Measurements from ENCODE around the gene C2orf74. TPM values are rescaled to one million over a fixed set of nuclear protein-coding genes. Genes with fewer than 3 reads are reported as not detected.
A peak's percentile ranks its signal among the peaks of the same experiment; 100 is the strongest.

Gene C2orf74
- total RNA-seq, 2 donors from 2014 or later = 12.7 to 17.2 TPM

GRCh38 chr2:61167579-61167978 lies 5.6 kb downstream of the C2orf74 start:
- no peaks in the 10 kb centered on the region for H3K4me1 ChIP-seq (ENCODE audit: control insufficient read depth in 1 of 2, low read depth in 2 of 2)
- peaks cover 21% of the 10 kb centered on the region for H3K36me3 ChIP-seq
- DNase-seq (ENCODE audit: low spot score) (no peak), ATAC-seq (ENCODE audit: insufficient number of reproducible peaks, low FRiP score, low read depth) (no peak)
- no peak overlapping the region for H3K27ac ChIP-seq
- H3K9me3 ChIP-seq = no peaks in the 10 kb centered on the region
- TF ChIP-seq CTCF (IDR thresholded peaks at IDR 0.05) = no peak
- no peak overlapping the region for H3K4me3 ChIP-seq
- H3K27me3 ChIP-seq (replicated peaks; ENCODE audit: insufficient read depth) = no peaks in the 10 kb centered on the region

DNA sequence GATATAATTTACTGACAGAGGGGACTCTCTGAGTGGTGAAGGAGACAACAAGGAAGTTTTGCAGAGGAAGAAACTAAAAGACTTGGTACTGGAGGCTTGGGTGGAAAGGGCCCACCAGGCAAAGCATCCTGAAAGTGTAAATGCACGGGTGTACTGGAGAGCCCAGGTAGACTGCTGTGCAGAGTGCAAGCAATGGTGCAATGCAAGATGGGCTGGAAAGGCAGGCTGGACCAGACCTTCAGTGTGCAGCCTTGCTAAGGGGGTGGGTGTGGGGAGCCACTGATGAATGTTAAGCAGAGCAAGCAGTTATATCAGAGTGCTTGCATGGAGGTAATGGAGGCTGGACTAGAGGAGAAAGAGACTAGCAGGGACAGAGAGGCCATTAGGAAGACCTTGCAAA lies 10.7 kb downstream of the C2orf74 start:
- H3K4me3 ChIP-seq = no peak overlapping the region
- no peaks in the 10 kb centered on the region for H3K4me1 ChIP-seq (ENCODE audit: control insufficient read depth in 1 of 2, low read depth in 2 of 2)
- no peaks in the 10 kb centered on the region for H3K9me3 ChIP-seq
- no peak for ATAC-seq (ENCODE audit: insufficient number of reproducible peaks, low FRiP score, low read depth)
- H3K36me3 ChIP-seq = no peaks in the 10 kb centered on the region
- H3K27me3 ChIP-seq (replicated peaks; ENCODE audit: insufficient read depth) = no peaks in the 10 kb centered on the region
- H3K27ac ChIP-seq = no peak overlapping the region
- TF ChIP-seq CTCF (IDR thresholded peaks at IDR 0.05) = no peak
- DNase-seq (ENCODE audit: low spot score) = no peak

GRCh38 chr2:61173116-61173515 lies 11.1 kb downstream of the C2orf74 start:
- no peak for ATAC-seq (ENCODE audit: insufficient number of reproducible peaks, low FRiP score, low read depth)

GRCh38 chr2:61175036-61175435 lies 13.0 kb downstream of the C2orf74 start:
- no peaks in the 10 kb centered on the region for H3K27me3 ChIP-seq (replicated peaks; ENCODE audit: insufficient read depth)
- TF ChIP-seq CTCF (IDR thresholded peaks at IDR 0.05) = no peak
- H3K9me3 ChIP-seq = no peaks in the 10 kb centered on the region
- no peaks in the 10 kb centered on the region for H3K36me3 ChIP-seq
- no peak overlapping the region for H3K4me3 ChIP-seq
- no peak overlapping the region for H3K27ac ChIP-seq
- no peak for ATAC-seq (ENCODE audit: insufficient number of reproducible peaks, low FRiP score, low read depth)
- H3K4me1 ChIP-seq (ENCODE audit: control insufficient read depth in 1 of 2, low read depth in 2 of 2) = peaks cover 18 to 22% of the 10 kb centered on the region in 2 donors
- DNase-seq (ENCODE audit: low spot score) = no peak

More at GRCh38 chr2:61173116-61173515, 11.1 kb downstream of the C2orf74 start:
- no peak for TF ChIP-seq CTCF (IDR thresholded peaks at IDR 0.05)
- Histone ChIP-seq H3K36me3 (no peaks in the 10 kb centered on the region), H3K4me1 (ENCODE audit: control insufficient read depth in 1 of 2, low read depth in 2 of 2) (peaks cover under 1 to 3% of the 10 kb centered on the region in 2 donors), H3K27me3 (replicated peaks; ENCODE audit: insufficient read depth) (no peaks in the 10 kb centered on the region), H3K4me3 (no peak overlapping the region), H3K27ac (no peak overlapping the region), H3K9me3 (no peaks in the 10 kb centered on the region)
- DNase-seq (ENCODE audit: low spot score) = no peak

DNA sequence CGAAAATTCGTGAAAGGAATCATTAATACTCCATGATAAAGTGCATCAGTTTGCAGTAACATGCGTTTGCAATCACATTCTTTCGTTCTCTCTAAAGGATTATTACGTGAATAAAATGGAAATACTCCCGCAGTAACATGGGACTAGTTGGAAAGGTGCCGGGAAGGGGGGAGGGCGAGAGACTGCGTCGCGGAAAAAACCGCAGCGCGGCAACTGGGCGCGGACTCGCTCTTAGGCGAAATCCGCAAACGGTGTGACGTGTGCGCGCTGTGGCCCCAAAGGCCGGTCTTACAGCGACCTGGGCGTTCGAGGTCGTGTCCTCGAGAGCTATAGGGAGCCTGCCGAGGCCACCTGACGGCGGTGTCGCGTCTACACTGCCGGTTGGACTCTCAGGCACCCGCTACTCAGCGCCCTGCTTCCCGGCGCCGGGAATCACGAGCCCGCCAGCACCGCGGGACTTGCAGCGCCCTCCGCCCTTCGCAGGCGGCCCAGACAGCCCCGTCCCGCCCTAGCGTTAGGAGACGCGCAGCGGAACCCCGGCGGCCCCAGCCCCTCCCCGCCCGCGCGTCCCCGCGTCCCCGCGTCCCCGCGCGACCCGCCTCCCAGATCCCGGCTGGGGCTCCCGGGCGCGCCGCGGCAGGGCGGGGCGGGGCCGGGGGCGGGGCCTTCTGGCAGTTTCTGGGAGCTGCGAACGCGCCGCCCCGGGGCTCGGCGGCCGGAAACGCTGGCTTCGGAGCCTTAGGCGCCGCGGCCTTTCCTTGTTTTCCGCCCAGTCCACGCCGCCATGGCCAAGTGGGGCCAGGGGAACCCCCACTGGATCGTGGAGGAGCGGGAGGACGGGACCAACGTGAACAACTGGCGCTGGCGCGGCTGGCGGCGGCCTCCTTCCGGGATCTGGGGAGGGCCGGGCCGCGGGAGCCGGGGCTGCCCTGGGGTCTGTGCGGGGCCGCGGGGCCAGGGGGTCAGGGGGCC lies 15.1 kb downstream of the C2orf74 start:
- Histone ChIP-seq H3K27me3 (replicated peaks; ENCODE audit: insufficient read depth) (no peaks in the 10 kb centered on the region), H3K4me3 (peak overlapping the region; percentile 80), H3K27ac (peak overlapping the region; percentile 93 to 99), H3K9me3 (no peaks in the 10 kb centered on the region), H3K36me3 (no peaks in the 10 kb centered on the region), H3K4me1 (ENCODE audit: control insufficient read depth in 1 of 2, low read depth in 2 of 2) (peaks cover 35 to 42% of the 10 kb centered on the region in 2 donors)
- peak; percentile 93 for ATAC-seq (ENCODE audit: insufficient number of reproducible peaks, low FRiP score, low read depth)
- TF ChIP-seq CTCF (IDR thresholded peaks at IDR 0.05) = no peak
- DNase-seq (ENCODE audit: low spot score) = peak; percentile 61

Measured in thoracic aorta (tissue), 2 donors.